HEK293 (cell line): Measurements from ENCODE around the gene FIGLA.

Experiments
- CTCF ChIA-PET: fragments of 350-600 bp; formaldehyde crosslinking; extraction: SDS; loops from one replicate; lab custom pipeline; 2021; ENCODE audit warnings: antibody characterized with exemption; lab: Yijun Ruan, JAX
- POLR2A ChIA-PET: fragments of 300-600 bp; formaldehyde crosslinking; extraction: SDS; loops from one replicate; lab custom pipeline; 2020; ENCODE audit warnings: antibody characterized with exemption, inconsistent platforms; lab: Yijun Ruan, JAX
- H3K27ac ChIP-seq: fragments of 200-500 bp; sonication (Bioruptor generic); 2 replicates; pipeline ENCODE4 v1.5.1; 2014; ENCODE audit warnings: low read depth, low read length, control low read depth, inconsistent platforms; ENCODE audit errors: extremely low read depth
- H3K36me3 ChIP-seq, 2 experiments: fragments of 200-500 bp in 1 of 2; sonication (Bioruptor generic) in 1 of 2; 1 replicate in 1 of 2; 2 replicates in 1 of 2; pipeline ENCODE4 v1.5.1; 2014 to 2017; ENCODE audit warnings: inconsistent platforms in 2 of 2, low read length in 2 of 2; ENCODE audit not compliant: control insufficient read depth in 2 of 2, insufficient read depth in 1 of 2
- H3K4me1 ChIP-seq: fragments of 200-500 bp; sonication (Bioruptor generic); 2 replicates; pipeline ENCODE4 v1.5.1; 2014; ENCODE audit warnings: mild to moderate bottlenecking, low read length, inconsistent platforms; ENCODE audit not compliant: control insufficient read depth, insufficient read depth
- H3K4me3 ChIP-seq: 2 replicates; pipeline ENCODE4 v1.5.1; 2011; ENCODE audit warnings: low read depth, mild to moderate bottlenecking, control low read depth, low read length, moderate library complexity
- H3K9me3 ChIP-seq: fragments of 200-500 bp; sonication (Bioruptor generic); 2 replicates; pipeline ENCODE4 v1.5.1; 2014; ENCODE audit warnings: low read depth, low read length, inconsistent platforms; ENCODE audit not compliant: control insufficient read depth, insufficient read depth
- BCL11B ChIP-seq: fragments of 450-650 bp; formaldehyde crosslinking; IDR thresholded peaks from 2 replicates; pipeline ENCODE4 v1.5.1; 2016; ENCODE audit warnings: low read depth, missing biosample characterization, missing genetic modification characterization
- EGR2 ChIP-seq: fragments of 450-650 bp; formaldehyde crosslinking; IDR thresholded peaks from 2 replicates; pipeline ENCODE4 v1.5.1; 2016; ENCODE audit warnings: low read depth, missing biosample characterization, missing genetic modification characterization
- GLIS2 ChIP-seq: fragments of 450-650 bp; formaldehyde crosslinking; IDR thresholded peaks from 2 replicates; pipeline ENCODE4 v1.5.1; 2016; ENCODE audit warnings: missing biosample characterization, missing genetic modification characterization
- WT1 ChIP-seq: fragments of 450-650 bp; formaldehyde crosslinking; IDR thresholded peaks from 2 replicates; pipeline ENCODE4 v1.5.1; 2016; ENCODE audit warnings: missing biosample characterization, missing genetic modification characterization
- ZNF2 ChIP-seq: fragments of 450-650 bp; formaldehyde crosslinking; IDR thresholded peaks from 2 replicates; pipeline ENCODE4 v1.5.1; 2016; ENCODE audit warnings: missing biosample characterization, missing genetic modification characterization
- ZNF274 ChIP-seq, 2 experiments: fragments of 200-500 bp in 1 of 2; fragments of 450-650 bp in 1 of 2; sonication (Bioruptor generic) in 1 of 2; formaldehyde crosslinking in 1 of 2; IDR thresholded peaks; 2 replicates each; pipeline versions ENCODE4 v1.5.1 to v1.6.1; 2014 to 2016; ENCODE audit warnings: borderline replicate concordance in 1 of 2, inconsistent platforms in 1 of 2, low read length in 1 of 2, missing biosample characterization in 1 of 2, missing genetic modification characterization in 1 of 2
- ZNF335 ChIP-seq: fragments of 450-650 bp; formaldehyde crosslinking; conservative IDR thresholded peaks from 2 replicates; pipeline ENCODE4 v1.5.1; 2016; ENCODE audit warnings: missing biosample characterization, missing genetic modification characterization
- ZNF416 ChIP-seq: fragments of 450-650 bp; formaldehyde crosslinking; IDR thresholded peaks from 2 replicates; pipeline ENCODE4 v1.5.1; 2016; ENCODE audit warnings: missing biosample characterization, missing genetic modification characterization
- ZNF433 ChIP-seq: fragments of 450-650 bp; formaldehyde crosslinking; IDR thresholded peaks from 2 replicates; pipeline ENCODE4 v1.5.1; 2016; ENCODE audit warnings: missing biosample characterization, missing genetic modification characterization, low read depth
- ZNF473 ChIP-seq: fragments of 450-650 bp; formaldehyde crosslinking; IDR thresholded peaks from 2 replicates; pipeline ENCODE4 v1.5.1; 2017; ENCODE audit warnings: missing biosample characterization, missing genetic modification characterization
- ZNF548 ChIP-seq: fragments of 450-650 bp; formaldehyde crosslinking; IDR thresholded peaks from 2 replicates; pipeline ENCODE4 v1.5.1; 2016; ENCODE audit warnings: missing biosample characterization, missing genetic modification characterization
- ZNF707 ChIP-seq: fragments of 450-650 bp; formaldehyde crosslinking; IDR thresholded peaks from 2 replicates; pipeline ENCODE4 v1.5.1; 2016; ENCODE audit warnings: missing biosample characterization, missing genetic modification characterization
- ZNF785 ChIP-seq: fragments of 450-650 bp; formaldehyde crosslinking; IDR thresholded peaks from 2 replicates; pipeline ENCODE4 v1.5.1; 2016; ENCODE audit warnings: missing biosample characterization, missing genetic modification characterization
- ZSCAN23 ChIP-seq: fragments of 450-650 bp; formaldehyde crosslinking; IDR thresholded peaks from 2 replicates; pipeline ENCODE4 v1.5.1; 2016; ENCODE audit warnings: missing biosample characterization, missing genetic modification characterization
- ZSCAN30 ChIP-seq: fragments of 450-650 bp; IDR thresholded peaks from 2 replicates; pipeline ENCODE4 v1.5.1; 2018; ENCODE audit warnings: missing biosample characterization, mild to moderate bottlenecking, missing genetic modification characterization, moderate library complexity
- TF ChIP-seq, protein P1 (sequence below): fragments of 450-650 bp; formaldehyde crosslinking; IDR thresholded peaks from 2 replicates; pipeline ENCODE4 v1.5.1; 2016; ENCODE audit warnings: missing biosample characterization, missing genetic modification characterization
- TF ChIP-seq, protein P2 (sequence below): fragments of 450-650 bp; formaldehyde crosslinking; IDR thresholded peaks from 2 replicates; pipeline ENCODE4 v1.5.1; 2016; ENCODE audit warnings: missing biosample characterization, missing genetic modification characterization
- TF ChIP-seq, protein P3 (sequence below): fragments of 450-650 bp; formaldehyde crosslinking; IDR thresholded peaks from 2 replicates; pipeline ENCODE4 v1.5.1; 2016; ENCODE audit warnings: missing biosample characterization, missing genetic modification characterization, borderline replicate concordance
- TF ChIP-seq, protein P4 (sequence below): fragments of 450-650 bp; formaldehyde crosslinking; IDR thresholded peaks from 2 replicates; pipeline ENCODE4 v1.5.1; 2017; ENCODE audit warnings: missing biosample characterization, mild to moderate bottlenecking, missing genetic modification characterization, moderate library complexity
- TF ChIP-seq, protein P5 (sequence below): fragments of 450-650 bp; formaldehyde crosslinking; IDR thresholded peaks from 2 replicates; pipeline ENCODE4 v1.5.1; 2016; ENCODE audit warnings: missing biosample characterization, missing genetic modification characterization

Gene FIGLA

DNA sequence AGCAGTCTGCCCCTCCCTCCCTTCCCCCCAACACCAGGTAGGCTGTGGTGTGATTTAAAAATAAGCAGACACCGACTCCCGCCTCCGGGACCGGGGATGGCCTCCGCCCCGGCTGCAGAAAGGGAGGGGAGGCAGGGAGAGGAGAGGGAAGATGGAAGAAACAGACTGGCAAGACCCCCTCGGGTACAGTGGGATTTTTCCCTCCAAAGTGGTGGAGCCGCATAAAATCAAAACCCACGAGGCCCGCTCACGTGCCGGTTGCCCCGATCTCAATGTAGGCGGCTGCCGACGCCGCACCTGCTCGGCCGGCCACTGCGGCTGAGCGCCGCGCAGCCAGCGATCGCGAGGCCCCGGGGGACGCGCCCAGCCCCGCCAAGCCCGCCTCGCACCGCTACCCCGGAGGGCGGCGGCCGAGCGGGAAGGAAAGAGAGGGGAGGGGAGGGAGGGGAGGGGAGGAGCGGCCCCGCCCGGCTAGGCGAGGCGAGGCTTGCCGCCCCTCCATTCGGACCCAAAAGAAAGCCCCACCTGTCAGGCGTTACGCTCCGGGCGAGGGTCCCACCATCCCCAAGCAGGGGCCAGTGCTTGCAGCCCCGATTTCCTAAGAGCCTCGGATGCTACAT is 23.3 kb downstream of the FIGLA start (continued):
- TF ChIP-seq ZSCAN30 (tag by site-specific recombination) (no peak), ZNF433 (no peak), ZNF473 (tag by site-specific recombination) (no peak), ZNF335 (peak; percentile 82), WT1 (tag by site-specific recombination) (peak; percentile 37; the same call in 1 of the 2 replicates), ZNF548 (tag by site-specific recombination) (no peak), BCL11B (no peak), EGR2 (peak; percentile 41; the same call in 1 of the 2 replicates)
- TF ChIP-seq, protein P1, sequence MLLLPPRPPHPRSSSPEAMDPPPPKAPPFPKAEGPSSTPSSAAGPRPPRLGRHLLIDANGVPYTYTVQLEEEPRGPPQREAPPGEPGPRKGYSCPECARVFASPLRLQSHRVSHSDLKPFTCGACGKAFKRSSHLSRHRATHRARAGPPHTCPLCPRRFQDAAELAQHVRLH (tag by site-specific recombination), result no peak
- TF ChIP-seq, protein P2, sequence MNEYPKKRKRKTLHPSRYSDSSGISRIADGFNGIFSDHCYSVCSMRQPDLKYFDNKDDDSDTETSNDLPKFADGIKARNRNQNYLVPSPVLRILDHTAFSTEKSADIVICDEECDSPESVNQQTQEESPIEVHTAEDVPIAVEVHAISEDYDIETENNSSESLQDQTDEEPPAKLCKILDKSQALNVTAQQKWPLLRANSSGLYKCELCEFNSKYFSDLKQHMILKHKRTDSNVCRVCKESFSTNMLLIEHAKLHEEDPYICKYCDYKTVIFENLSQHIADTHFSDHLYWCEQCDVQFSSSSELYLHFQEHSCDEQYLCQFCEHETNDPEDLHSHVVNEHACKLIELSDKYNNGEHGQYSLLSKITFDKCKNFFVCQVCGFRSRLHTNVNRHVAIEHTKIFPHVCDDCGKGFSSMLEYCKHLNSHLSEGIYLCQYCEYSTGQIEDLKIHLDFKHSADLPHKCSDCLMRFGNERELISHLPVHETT, result no peak
- TF ChIP-seq, protein P3, sequence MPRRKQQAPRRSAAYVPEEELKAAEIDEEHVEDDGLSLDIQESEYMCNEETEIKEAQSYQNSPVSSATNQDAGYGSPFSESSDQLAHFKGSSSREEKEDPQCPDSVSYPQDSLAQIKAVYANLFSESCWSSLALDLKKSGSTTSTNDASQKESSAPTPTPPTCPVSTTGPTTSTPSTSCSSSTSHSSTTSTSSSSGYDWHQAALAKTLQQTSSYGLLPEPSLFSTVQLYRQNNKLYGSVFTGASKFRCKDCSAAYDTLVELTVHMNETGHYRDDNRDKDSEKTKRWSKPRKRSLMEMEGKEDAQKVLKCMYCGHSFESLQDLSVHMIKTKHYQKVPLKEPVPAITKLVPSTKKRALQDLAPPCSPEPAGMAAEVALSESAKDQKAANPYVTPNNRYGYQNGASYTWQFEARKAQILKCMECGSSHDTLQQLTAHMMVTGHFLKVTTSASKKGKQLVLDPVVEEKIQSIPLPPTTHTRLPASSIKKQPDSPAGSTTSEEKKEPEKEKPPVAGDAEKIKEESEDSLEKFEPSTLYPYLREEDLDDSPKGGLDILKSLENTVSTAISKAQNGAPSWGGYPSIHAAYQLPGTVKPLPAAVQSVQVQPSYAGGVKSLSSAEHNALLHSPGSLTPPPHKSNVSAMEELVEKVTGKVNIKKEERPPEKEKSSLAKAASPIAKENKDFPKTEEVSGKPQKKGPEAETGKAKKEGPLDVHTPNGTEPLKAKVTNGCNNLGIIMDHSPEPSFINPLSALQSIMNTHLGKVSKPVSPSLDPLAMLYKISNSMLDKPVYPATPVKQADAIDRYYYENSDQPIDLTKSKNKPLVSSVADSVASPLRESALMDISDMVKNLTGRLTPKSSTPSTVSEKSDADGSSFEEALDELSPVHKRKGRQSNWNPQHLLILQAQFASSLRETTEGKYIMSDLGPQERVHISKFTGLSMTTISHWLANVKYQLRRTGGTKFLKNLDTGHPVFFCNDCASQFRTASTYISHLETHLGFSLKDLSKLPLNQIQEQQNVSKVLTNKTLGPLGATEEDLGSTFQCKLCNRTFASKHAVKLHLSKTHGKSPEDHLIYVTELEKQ (tag by site-specific recombination), result no peak
- TF ChIP-seq, protein P4, sequence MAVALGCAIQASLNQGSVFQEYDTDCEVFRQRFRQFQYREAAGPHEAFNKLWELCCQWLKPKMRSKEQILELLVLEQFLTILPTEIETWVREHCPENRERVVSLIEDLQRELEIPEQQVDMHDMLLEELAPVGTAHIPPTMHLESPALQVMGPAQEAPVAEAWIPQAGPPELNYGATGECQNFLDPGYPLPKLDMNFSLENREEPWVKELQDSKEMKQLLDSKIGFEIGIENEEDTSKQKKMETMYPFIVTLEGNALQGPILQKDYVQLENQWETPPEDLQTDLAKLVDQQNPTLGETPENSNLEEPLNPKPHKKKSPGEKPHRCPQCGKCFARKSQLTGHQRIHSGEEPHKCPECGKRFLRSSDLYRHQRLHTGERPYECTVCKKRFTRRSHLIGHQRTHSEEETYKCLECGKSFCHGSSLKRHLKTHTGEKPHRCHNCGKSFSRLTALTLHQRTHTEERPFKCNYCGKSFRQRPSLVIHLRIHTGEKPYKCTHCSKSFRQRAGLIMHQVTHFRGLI (tag by site-specific recombination), result peak; percentile 76; the same call in 1 of the 2 replicates

DNA sequence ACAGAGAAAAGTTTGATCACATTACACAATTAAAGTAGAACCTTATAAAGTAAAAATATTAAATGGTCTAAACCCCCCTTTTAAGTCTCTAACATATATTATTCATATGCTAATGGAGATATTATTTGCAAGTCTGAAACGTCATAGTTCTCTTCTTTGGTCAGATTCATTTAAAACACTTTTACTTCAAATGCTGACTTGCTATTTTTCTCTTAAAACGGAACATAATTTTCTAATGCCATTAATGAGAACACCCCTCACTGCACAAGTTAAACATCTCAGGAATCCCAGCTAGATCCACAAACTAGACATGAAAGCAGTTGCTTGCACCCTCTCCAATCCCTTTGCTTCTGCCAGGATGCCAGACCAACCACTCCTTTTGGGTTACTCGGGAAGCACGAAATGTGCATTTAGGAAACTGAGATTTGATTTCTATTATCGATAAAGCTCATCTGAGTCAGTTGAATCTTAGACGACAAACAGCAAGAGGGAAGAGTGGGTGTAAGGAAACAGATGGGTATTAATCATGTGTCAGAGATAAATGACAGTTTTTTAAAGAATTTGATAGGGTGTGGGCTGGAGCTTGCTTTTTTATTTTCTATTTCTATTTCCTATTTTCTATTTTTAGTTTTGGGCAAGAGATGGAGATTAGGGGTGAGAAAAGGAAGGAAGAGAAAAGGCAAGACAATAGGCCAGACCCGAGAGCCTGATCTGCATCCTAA is 23.9 kb downstream of the FIGLA start:
- TF ChIP-seq GLIS2 (tag by site-specific recombination) (no peak), ZNF707 (tag by site-specific recombination) (no peak), ZSCAN23 (tag by site-specific recombination) (no peak), ZNF274 (IDR thresholded peaks at IDR 0.05; ENCODE audit: low read length) (no peak), ZNF274 (tag by site-specific recombination; IDR thresholded peaks at IDR 0.05; ENCODE audit: borderline replicate concordance) (no peak), ZNF416 (no peak), ZNF2 (tag by site-specific recombination) (no peak), ZNF785 (tag by site-specific recombination) (no peak)
- TF ChIP-seq, protein P5, sequence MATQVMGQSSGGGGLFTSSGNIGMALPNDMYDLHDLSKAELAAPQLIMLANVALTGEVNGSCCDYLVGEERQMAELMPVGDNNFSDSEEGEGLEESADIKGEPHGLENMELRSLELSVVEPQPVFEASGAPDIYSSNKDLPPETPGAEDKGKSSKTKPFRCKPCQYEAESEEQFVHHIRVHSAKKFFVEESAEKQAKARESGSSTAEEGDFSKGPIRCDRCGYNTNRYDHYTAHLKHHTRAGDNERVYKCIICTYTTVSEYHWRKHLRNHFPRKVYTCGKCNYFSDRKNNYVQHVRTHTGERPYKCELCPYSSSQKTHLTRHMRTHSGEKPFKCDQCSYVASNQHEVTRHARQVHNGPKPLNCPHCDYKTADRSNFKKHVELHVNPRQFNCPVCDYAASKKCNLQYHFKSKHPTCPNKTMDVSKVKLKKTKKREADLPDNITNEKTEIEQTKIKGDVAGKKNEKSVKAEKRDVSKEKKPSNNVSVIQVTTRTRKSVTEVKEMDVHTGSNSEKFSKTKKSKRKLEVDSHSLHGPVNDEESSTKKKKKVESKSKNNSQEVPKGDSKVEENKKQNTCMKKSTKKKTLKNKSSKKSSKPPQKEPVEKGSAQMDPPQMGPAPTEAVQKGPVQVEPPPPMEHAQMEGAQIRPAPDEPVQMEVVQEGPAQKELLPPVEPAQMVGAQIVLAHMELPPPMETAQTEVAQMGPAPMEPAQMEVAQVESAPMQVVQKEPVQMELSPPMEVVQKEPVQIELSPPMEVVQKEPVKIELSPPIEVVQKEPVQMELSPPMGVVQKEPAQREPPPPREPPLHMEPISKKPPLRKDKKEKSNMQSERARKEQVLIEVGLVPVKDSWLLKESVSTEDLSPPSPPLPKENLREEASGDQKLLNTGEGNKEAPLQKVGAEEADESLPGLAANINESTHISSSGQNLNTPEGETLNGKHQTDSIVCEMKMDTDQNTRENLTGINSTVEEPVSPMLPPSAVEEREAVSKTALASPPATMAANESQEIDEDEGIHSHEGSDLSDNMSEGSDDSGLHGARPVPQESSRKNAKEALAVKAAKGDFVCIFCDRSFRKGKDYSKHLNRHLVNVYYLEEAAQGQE, result no peak
- Histone ChIP-seq H3K4me3 (peak overlapping the region; percentile 65), H3K27ac (peak overlapping the region; percentile 70; the same call in 1 of the 2 replicates), H3K9me3 (no peaks in the 10 kb centered on the region), H3K4me1 (peaks cover 5% of the 10 kb centered on the region; the same call in 1 of the 2 replicates), H3K36me3 (no peaks in the 10 kb centered on the region)
- CTCF ChIA-PET, result interaction anchor here (1.0 to 1.6 kb wide), 3 partner anchors 19 to 79 kb away, joined by 3 to 8 read pairs (median 6); no protein-coding TSS in a partner anchor
- POLR2A ChIA-PET, result no interaction called here
